ENCODE data around the gene TMEM240.

TMEM240 gene

DNA sequence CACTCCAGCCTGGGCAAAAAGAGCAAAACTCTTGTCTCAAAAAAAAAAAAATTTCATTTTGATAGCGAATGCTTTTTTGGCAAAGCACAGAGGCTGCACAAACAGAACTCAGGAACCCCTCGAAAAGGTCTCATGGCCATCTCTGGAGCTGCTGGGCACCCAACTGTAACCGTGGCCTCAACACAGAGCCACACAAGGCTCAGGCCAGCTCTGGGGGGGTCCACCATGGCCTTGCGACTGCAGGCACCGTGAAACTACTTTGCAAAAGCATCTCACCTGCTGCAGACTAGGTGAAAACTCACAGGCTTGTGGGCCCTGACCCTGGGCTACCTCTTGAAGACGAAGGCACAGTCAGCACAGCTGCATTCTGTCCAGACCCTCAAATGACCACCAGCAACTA lies 16.1 kb upstream of the TMEM240 start:
- Histone ChIP-seq H3K27ac (no peak overlapping the region), H3K27me3 (ENCODE audit: control insufficient read depth, insufficient read depth, low read length) (no peaks in the 10 kb centered on the region), H2AFZ (no peak overlapping the region), H3K4me3 (ENCODE audit: low read depth, low read length) (no peak overlapping the region), H3K36me3 (ENCODE audit: control insufficient read depth, insufficient read depth, low read length) (no peaks in the 10 kb centered on the region), H3K79me2 (peaks cover 1% of the 10 kb centered on the region), H3K4me1 (no peaks in the 10 kb centered on the region), H3K9me3 (ENCODE audit: control insufficient read depth, low read length) (no peaks in the 10 kb centered on the region), H3K9ac (no peak overlapping the region), H3K4me2 (ENCODE audit: low read length) (no peak overlapping the region)
- TF ChIP-seq, protein P1, sequence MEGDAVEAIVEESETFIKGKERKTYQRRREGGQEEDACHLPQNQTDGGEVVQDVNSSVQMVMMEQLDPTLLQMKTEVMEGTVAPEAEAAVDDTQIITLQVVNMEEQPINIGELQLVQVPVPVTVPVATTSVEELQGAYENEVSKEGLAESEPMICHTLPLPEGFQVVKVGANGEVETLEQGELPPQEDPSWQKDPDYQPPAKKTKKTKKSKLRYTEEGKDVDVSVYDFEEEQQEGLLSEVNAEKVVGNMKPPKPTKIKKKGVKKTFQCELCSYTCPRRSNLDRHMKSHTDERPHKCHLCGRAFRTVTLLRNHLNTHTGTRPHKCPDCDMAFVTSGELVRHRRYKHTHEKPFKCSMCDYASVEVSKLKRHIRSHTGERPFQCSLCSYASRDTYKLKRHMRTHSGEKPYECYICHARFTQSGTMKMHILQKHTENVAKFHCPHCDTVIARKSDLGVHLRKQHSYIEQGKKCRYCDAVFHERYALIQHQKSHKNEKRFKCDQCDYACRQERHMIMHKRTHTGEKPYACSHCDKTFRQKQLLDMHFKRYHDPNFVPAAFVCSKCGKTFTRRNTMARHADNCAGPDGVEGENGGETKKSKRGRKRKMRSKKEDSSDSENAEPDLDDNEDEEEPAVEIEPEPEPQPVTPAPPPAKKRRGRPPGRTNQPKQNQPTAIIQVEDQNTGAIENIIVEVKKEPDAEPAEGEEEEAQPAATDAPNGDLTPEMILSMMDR (IDR thresholded peaks at IDR 0.05), result no peak

DNA sequence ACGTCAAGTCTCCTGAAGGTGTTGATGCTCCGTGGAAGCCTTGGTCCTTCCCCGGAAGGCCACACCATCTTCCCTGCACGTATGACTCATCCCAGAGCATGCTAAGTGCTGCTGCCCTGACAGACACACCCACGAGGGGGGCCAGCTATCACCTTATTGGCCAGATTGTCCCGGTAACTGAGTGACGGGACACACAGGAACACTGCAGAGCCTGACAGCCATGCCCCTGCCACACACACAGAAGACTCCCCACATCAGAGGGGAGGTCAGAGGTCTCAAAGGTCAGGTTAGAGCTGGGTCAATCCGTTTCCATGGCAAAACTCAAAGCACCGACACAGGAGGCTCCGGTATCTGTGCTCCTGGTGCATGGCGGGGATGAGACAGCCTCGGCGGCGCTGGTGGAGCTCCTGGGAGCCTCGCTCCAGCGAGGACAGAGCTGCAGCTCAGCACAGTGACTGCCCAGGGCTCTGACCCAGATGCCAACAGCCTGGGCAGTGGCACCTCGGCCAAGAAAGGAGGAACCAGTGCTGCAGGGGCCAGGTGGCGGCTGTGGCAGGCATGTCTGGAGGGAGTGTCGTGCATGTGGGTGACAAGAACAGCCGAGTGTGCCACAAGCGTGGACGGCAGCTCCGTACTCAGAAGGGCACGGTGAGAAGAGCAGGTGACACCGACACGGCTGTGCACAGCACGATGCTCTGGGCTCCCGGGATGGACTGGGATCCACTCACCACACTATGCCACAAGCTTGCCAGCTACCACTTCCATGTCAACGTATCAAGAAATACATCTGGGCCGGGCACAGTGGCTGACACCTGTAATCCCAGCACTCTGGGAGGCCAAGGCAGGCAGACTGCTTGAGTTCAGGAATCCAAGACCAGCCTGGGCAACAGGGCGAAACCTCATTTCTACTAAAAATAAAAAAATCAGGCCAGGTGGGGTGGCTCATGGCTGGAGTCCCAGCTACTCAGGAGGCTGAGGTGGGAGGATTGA lies 14.8 kb upstream of the TMEM240 start:
- no peak overlapping the region for H3K9ac ChIP-seq
- no peak overlapping the region for H2AFZ ChIP-seq
- no peak overlapping the region for H3K27ac ChIP-seq
- H3K27me3 ChIP-seq (ENCODE audit: control insufficient read depth, insufficient read depth, low read length), result no peaks in the 10 kb centered on the region
- H3K4me1 ChIP-seq, result no peaks in the 10 kb centered on the region
- H3K79me2 ChIP-seq, result peaks cover 4% of the 10 kb centered on the region
- TF ChIP-seq, protein P1 (IDR thresholded peaks at IDR 0.05), result no peak
- no peaks in the 10 kb centered on the region for H3K36me3 ChIP-seq (ENCODE audit: control insufficient read depth, insufficient read depth, low read length)
- H3K4me3 ChIP-seq (ENCODE audit: low read depth, low read length), result no peak overlapping the region
- no peak overlapping the region for H3K4me2 ChIP-seq (ENCODE audit: low read length)
- H3K9me3 ChIP-seq (ENCODE audit: control insufficient read depth, low read length), result no peaks in the 10 kb centered on the region

DNA sequence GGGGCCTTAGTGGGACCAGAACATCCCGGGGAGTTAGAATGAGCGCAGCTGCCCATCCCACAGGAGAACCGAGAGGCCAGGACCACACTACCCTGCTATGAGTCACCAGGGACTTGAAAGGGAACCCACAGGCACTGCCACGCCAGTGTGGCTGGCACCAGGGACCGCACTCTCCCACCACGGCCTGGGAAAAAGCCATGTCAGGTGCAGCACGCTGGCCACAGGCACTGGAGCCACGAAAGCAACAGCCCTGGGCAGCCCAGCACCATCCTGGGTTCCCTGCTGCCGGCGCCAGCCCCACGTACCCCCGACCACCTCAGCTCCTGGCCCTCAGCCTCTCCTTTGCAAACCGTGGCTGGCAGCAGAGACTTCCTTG lies 14.1 kb upstream of the TMEM240 start:
- TF ChIP-seq, protein P1 (IDR thresholded peaks at IDR 0.05), result no peak
- no peaks in the 10 kb centered on the region for H3K36me3 ChIP-seq (ENCODE audit: control insufficient read depth, insufficient read depth, low read length)
- peaks cover 4% of the 10 kb centered on the region for H3K79me2 ChIP-seq
- no peaks in the 10 kb centered on the region for H3K9me3 ChIP-seq (ENCODE audit: control insufficient read depth, low read length)
- no peaks in the 10 kb centered on the region for H3K27me3 ChIP-seq (ENCODE audit: control insufficient read depth, insufficient read depth, low read length)
- no peak overlapping the region for H3K27ac ChIP-seq
- H3K4me2 ChIP-seq (ENCODE audit: low read length), result no peak overlapping the region
- H3K4me1 ChIP-seq, result no peaks in the 10 kb centered on the region
- no peak overlapping the region for H3K9ac ChIP-seq
- H2AFZ ChIP-seq, result no peak overlapping the region
- H3K4me3 ChIP-seq (ENCODE audit: low read depth, low read length), result no peak overlapping the region

DNA sequence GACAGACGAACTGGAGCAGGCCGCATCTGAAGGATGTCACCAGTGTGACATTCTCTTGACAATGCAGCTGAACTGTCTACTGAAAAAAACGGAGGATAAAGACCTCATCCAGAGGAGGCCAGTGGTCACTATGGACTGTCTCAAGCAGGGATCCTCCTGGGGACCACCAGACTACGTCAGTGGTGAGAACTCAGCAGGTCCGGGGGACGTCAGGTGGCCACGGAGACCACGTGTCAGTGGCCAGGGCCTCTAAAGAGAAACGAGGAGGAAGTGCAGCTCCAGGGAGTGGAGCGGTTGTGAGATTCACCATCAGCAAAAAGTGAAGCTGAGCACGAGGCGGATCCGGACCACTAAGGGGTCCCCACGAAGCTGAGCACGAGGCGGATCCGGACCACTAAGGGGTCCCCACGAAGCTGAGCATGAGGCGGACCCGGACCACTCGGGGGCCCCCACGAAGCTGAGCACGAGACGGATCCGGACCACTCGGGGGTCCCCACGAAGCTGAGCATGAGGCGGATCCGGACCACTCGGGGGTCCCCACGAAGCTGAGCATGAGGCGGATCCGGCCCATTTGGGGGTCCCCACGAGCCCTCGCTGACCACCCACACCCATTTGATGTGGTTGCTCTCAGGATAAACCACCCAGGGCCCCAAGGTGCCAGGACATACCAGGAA lies 13.5 kb upstream of the TMEM240 start:
- H3K4me1 ChIP-seq, result no peaks in the 10 kb centered on the region
- H3K79me2 ChIP-seq, result peaks cover 4% of the 10 kb centered on the region
- no peak overlapping the region for H3K9ac ChIP-seq
- no peaks in the 10 kb centered on the region for H3K27me3 ChIP-seq (ENCODE audit: control insufficient read depth, insufficient read depth, low read length)
- H2AFZ ChIP-seq, result no peak overlapping the region
- no peaks in the 10 kb centered on the region for H3K9me3 ChIP-seq (ENCODE audit: control insufficient read depth, low read length)
- no peaks in the 10 kb centered on the region for H3K36me3 ChIP-seq (ENCODE audit: control insufficient read depth, insufficient read depth, low read length)
- TF ChIP-seq, protein P1 (IDR thresholded peaks at IDR 0.05), result no peak
- H3K27ac ChIP-seq, result no peak overlapping the region
- H3K4me2 ChIP-seq (ENCODE audit: low read length), result no peak overlapping the region
- H3K4me3 ChIP-seq (ENCODE audit: low read depth, low read length), result no peak overlapping the region

All from parathyroid adenoma (tissue), 2 donors.